K562 (cell line): ENCODE data around the gene NENF. TPM values are rescaled to one million over a fixed set of nuclear protein-coding genes. Genes with fewer than 3 reads are reported as not detected.

Experiments used
- ARID3B ChIP-seq: fragments of 250-450 bp; sonication (Bioruptor Pico); IDR thresholded peaks from 2 replicates; pipeline ENCODE4 v1.4.0; 2020; ENCODE audit warnings: borderline replicate concordance
- ARNT ChIP-seq, 2 experiments: fragments of 450-650 bp; IDR thresholded peaks; 2 replicates each; pipeline ENCODE4 v1.6.1; 2016; ENCODE audit warnings: mild to moderate bottlenecking in 1 of 2
- CCAR2 ChIP-seq: fragments of 200-400 bp; formaldehyde crosslinking; IDR thresholded peaks from 2 replicates; pipeline ENCODE4 v1.6.1; 2017; ENCODE audit warnings: mild to moderate bottlenecking, low read depth, low read length
- FOXP1 ChIP-seq: sonication (generic); formaldehyde crosslinking; IDR thresholded peaks from 2 replicates; pipeline ENCODE4 v1.8.0; 2022; ENCODE audit warnings: mild to moderate bottlenecking, missing genetic modification reagents
- GABPB2 ChIP-seq: fragments of 250-450 bp; sonication (Bioruptor Pico); conservative IDR thresholded peaks from 2 replicates; pipeline ENCODE4 v1.5.1; 2021; ENCODE audit warnings: mild to moderate bottlenecking
- GTF2E2 ChIP-seq: fragments of 200-800 bp; sonication (Bioruptor generic); IDR thresholded peaks from 2 replicates; pipeline ENCODE4 v1.6.1; 2016; ENCODE audit warnings: missing genetic modification characterization, missing compliant biosample characterization
- HINFP ChIP-seq: fragments of 450-650 bp; conservative IDR thresholded peaks from 2 replicates; pipeline ENCODE4 v1.6.1; 2016; ENCODE audit warnings: missing genetic modification characterization, low read depth, mild to moderate bottlenecking, control low read depth, missing compliant biosample characterization
- HMG20B ChIP-seq: fragments of 250-450 bp; sonication (Bioruptor Pico); IDR thresholded peaks from 2 replicates; pipeline ENCODE4 v1.5.0; 2021; ENCODE audit warnings: mild to moderate bottlenecking
- JUND ChIP-seq, 2 experiments: IDR thresholded peaks; 2 replicates in 1 of 2; 3 replicates in 1 of 2; pipeline ENCODE4 v1.6.1; 2011; ENCODE audit warnings: borderline replicate concordance in 2 of 2, low read depth in 2 of 2, low read length in 2 of 2, improper control_type of control experiment in 1 of 2, missing biosample characterization in 1 of 2, missing genetic modification characterization in 1 of 2, missing genetic modification reagents in 1 of 2
- KLF10 ChIP-seq: fragments of 250-450 bp; sonication (Bioruptor Pico); IDR thresholded peaks from 2 replicates; pipeline ENCODE4 v1.6.1; 2021; ENCODE audit warnings: matching md5 sums
- LARP7 ChIP-seq: fragments of 450-650 bp; IDR thresholded peaks from 2 replicates; pipeline ENCODE4 v1.6.1; 2016
- MED1 ChIP-seq: sonication (generic); formaldehyde crosslinking; IDR thresholded peaks from 2 replicates; pipeline ENCODE4 v1.8.1; 2023; ENCODE audit warnings: missing genetic modification reagents, borderline replicate concordance
- NCOA1 ChIP-seq: fragments of 450-650 bp; IDR thresholded peaks from 2 replicates; pipeline ENCODE4 v1.6.1; 2016; ENCODE audit warnings: low read depth
- POLR2H ChIP-seq: IDR thresholded peaks from 2 replicates; pipeline ENCODE4 v1.6.1; 2016; ENCODE audit warnings: missing genetic modification characterization, low read depth, mild to moderate bottlenecking, control low read depth, missing compliant biosample characterization, moderate library complexity
- RNF2 ChIP-seq: sonication (generic); IDR thresholded peaks from 2 replicates; pipeline ENCODE4 v1.6.1; 2016
- SP2 ChIP-seq: IDR thresholded peaks from 2 replicates; pipeline ENCODE4 v1.6.1; 2011; ENCODE audit warnings: mild to moderate bottlenecking, low read depth, low read length, moderate library complexity; ENCODE audit not compliant: poor library complexity, severe bottlenecking; ENCODE audit errors: extremely low read depth
- UBTF ChIP-seq, 2 experiments: IDR thresholded peaks; 2 replicates each; pipeline ENCODE4 v1.6.1; 2012; ENCODE audit warnings: improper control_type of control experiment in 2 of 2, low read depth in 2 of 2, low read length in 2 of 2, borderline replicate concordance in 1 of 2
- USF1 ChIP-seq: sonication (generic); formaldehyde crosslinking; IDR thresholded peaks from 2 replicates; pipeline ENCODE4 v1.9.0; 2022; ENCODE audit warnings: mild to moderate bottlenecking, missing genetic modification reagents
- ZC3H11A ChIP-seq: IDR thresholded peaks from 2 replicates; pipeline ENCODE4 v1.6.1; 2012; ENCODE audit warnings: low read depth, low read length, improper control_type of control experiment
- ZNF217 ChIP-seq: sonication (generic); formaldehyde crosslinking; IDR thresholded peaks from 2 replicates; pipeline ENCODE4 v1.8.0; 2022; ENCODE audit warnings: mild to moderate bottlenecking, missing genetic modification reagents
- ZNF551 ChIP-seq: fragments of 250-450 bp; sonication (Bioruptor Pico); IDR thresholded peaks from 2 replicates; pipeline ENCODE4 v1.5.0; 2021; ENCODE audit warnings: mild to moderate bottlenecking, moderate library complexity
- ZNF586 ChIP-seq: fragments of 450-650 bp; formaldehyde crosslinking; conservative IDR thresholded peaks from 2 replicates; pipeline ENCODE4 v1.4.0; 2020; ENCODE audit warnings: mild to moderate bottlenecking, moderate library complexity
- polyA plus RNA-seq, 8 experiments: library from polyadenylated mRNA; depleted of rRNA in 4 of 8; stranded (reverse) in 5 of 8; unstranded in 3 of 8; fragments of >200 nt; fragmentation: Nextera tagmentation in 2 of 8; fragmentation: Illumina TruSeq in 1 of 8; extraction: Ambion mirVana in 2 of 8; extraction: Trizol in 1 of 8; gene quantifications; 2 replicates each; pipeline versions ENCODE4 v1.2.1 to v1.2.3, GENCODE V29; 2011 to 2014; ENCODE audit warnings: inconsistent platforms in 1 of 8, missing spikeins in 1 of 8
- total RNA-seq, 7 experiments: library from RNA; depleted of rRNA in 6 of 7; stranded (reverse); fragments of >200 nt in 6 of 7; fragmentation: Illumina TruSeq in 2 of 7; extraction: Trizol in 2 of 7; gene quantifications; 2 replicates each; pipeline versions ENCODE4 v1.2.1 to v1.2.3, GENCODE V29; 2011 to 2021; ENCODE audit warnings: low replicate concordance in 1 of 7

The NENF gene
- total and polyA plus RNA-seq, 9 of the 15 experiments (the other 6 are each of a cell fraction or from before 2014, with no cell fraction given): 6.1 to 100 (median 72.8) TPM

GRCh38 chr1:212477680-212478466 is 45.2 kb downstream of the NENF start (continued):
- TF ChIP-seq HINFP: peak; percentile 94
- TF ChIP-seq RNF2: no peak
- no peak for TF ChIP-seq POLR2H (tag)
- no peak for TF ChIP-seq JUND (IDR thresholded peaks at IDR 0.05; ENCODE audit: borderline replicate concordance, low read depth, low read length)
- peak; percentile 67; the same call in 2 of the 3 replicates for TF ChIP-seq JUND (tag; IDR thresholded peaks at IDR 0.05; ENCODE audit: borderline replicate concordance, low read depth, low read length)
- TF ChIP-seq CCAR2: no peak
- TF ChIP-seq SP2: no peak
- TF ChIP-seq KLF10: 0 out of 2 replicates have a peak, but pooled peaks have one; percentile 69
- TF ChIP-seq FOXP1 (CRISPR knock-in tag): no peak
- no peak for TF ChIP-seq ARNT (IDR thresholded peaks at IDR 0.05)
- TF ChIP-seq ZNF586 (CRISPR knock-in tag): peak; percentile 88
- no peak for TF ChIP-seq MED1
- TF ChIP-seq LARP7: no peak
- TF ChIP-seq GABPB2 (CRISPR knock-in tag): peak; percentile 92; the same call in 1 of the 2 replicates
- no peak for TF ChIP-seq USF1 (CRISPR knock-in tag)
- TF ChIP-seq ZNF551: no peak; the same call in 1 of the 2 replicates
- no peak for TF ChIP-seq UBTF (IDR thresholded peaks at IDR 0.05; ENCODE audit: borderline replicate concordance in 1 of 2, low read depth in 2 of 2, low read length in 2 of 2)
- peak; percentile 88; the same call in 1 of the 2 replicates for TF ChIP-seq GTF2E2
- peak; percentile 43; the same call in 1 of the 2 replicates for TF ChIP-seq HMG20B (CRISPR knock-in tag)
- no peak for TF ChIP-seq ZC3H11A
- no peak for TF ChIP-seq ZNF217 (CRISPR knock-in tag)
- no peak for TF ChIP-seq NCOA1
- peak; percentile 78; the same call in 1 of the 2 replicates for TF ChIP-seq ARID3B (CRISPR knock-in tag)
